PFSK-1 (cell line): ENCODE measurements around the gene KRT71.

Experiments used
- FOXP2 ChIP-seq: optimal IDR thresholded peaks from 2 replicates; pipeline ENCODE3; 2011; ENCODE audit warnings: borderline replicate concordance, control low read depth, inconsistent platforms; ENCODE audit not compliant: insufficient read depth; ENCODE audit errors: extremely low read length, extremely low read depth
- POLR2AphosphoS5 ChIP-seq: IDR thresholded peaks from 2 replicates; pipeline ENCODE4 v1.6.1; 2012; ENCODE audit warnings: low read depth, mild to moderate bottlenecking, control low read depth, low read length, moderate library complexity
- SIN3A ChIP-seq: IDR thresholded peaks from 2 replicates; pipeline ENCODE4 v1.6.1; 2012; ENCODE audit warnings: mild to moderate bottlenecking, low read length, moderate library complexity, borderline replicate concordance; ENCODE audit not compliant: insufficient read depth
- TAF1 ChIP-seq: IDR thresholded peaks from 2 replicates; pipeline ENCODE4 v1.6.1; 2012; ENCODE audit warnings: low read length, control low read depth, borderline replicate concordance; ENCODE audit not compliant: insufficient read depth
- TF ChIP-seq, protein P1 (sequence below), 2 experiments: IDR thresholded peaks; 2 replicates each; pipeline versions ENCODE4 v1.6.1 to v1.8.0; 2011 to 2012; ENCODE audit warnings: low read depth in 2 of 2, low read length in 2 of 2, control low read depth in 1 of 2, inconsistent platforms in 1 of 2, mild to moderate bottlenecking in 1 of 2, moderate library complexity in 1 of 2; ENCODE audit not compliant: insufficient read depth in 1 of 2

Gene KRT71

GRCh38 chr12:52517005-52517835 lies 35.7 kb downstream of the KRT71 start:
- TF ChIP-seq, protein P1, sequence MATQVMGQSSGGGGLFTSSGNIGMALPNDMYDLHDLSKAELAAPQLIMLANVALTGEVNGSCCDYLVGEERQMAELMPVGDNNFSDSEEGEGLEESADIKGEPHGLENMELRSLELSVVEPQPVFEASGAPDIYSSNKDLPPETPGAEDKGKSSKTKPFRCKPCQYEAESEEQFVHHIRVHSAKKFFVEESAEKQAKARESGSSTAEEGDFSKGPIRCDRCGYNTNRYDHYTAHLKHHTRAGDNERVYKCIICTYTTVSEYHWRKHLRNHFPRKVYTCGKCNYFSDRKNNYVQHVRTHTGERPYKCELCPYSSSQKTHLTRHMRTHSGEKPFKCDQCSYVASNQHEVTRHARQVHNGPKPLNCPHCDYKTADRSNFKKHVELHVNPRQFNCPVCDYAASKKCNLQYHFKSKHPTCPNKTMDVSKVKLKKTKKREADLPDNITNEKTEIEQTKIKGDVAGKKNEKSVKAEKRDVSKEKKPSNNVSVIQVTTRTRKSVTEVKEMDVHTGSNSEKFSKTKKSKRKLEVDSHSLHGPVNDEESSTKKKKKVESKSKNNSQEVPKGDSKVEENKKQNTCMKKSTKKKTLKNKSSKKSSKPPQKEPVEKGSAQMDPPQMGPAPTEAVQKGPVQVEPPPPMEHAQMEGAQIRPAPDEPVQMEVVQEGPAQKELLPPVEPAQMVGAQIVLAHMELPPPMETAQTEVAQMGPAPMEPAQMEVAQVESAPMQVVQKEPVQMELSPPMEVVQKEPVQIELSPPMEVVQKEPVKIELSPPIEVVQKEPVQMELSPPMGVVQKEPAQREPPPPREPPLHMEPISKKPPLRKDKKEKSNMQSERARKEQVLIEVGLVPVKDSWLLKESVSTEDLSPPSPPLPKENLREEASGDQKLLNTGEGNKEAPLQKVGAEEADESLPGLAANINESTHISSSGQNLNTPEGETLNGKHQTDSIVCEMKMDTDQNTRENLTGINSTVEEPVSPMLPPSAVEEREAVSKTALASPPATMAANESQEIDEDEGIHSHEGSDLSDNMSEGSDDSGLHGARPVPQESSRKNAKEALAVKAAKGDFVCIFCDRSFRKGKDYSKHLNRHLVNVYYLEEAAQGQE (IDR thresholded peaks at IDR 0.05; ENCODE audit: insufficient read depth in 1 of 2, low read depth in 2 of 2, low read length in 2 of 2): no peak
- TF ChIP-seq FOXP2 (no peak), TAF1 (no peak), SIN3A (no peak), POLR2AphosphoS5 (no peak)

GRCh38 chr12:52515927-52516831 lies 36.8 kb downstream of the KRT71 start:
- TF ChIP-seq TAF1 (no peak), FOXP2 (no peak), SIN3A (no peak), POLR2AphosphoS5 (no peak)
- TF ChIP-seq, protein P1 (IDR thresholded peaks at IDR 0.05; ENCODE audit: insufficient read depth in 1 of 2, low read depth in 2 of 2, low read length in 2 of 2): no peak

DNA sequence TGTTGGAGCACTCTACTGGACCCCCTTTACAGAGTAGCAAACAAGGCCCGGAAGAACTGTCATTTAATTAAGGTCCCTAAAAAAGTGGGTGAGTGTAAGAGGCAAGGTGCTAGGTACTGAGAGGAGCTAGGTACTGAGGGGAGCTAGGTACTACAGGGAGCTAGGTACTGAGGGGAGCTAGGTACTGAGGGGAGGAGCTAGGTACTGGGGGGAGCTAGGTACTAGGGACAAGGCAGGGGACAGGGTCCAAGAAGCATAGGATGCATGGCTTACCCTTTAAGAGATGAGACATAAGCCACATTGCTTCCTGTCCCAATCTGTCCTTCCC lies 37.7 kb downstream of the KRT71 start:
- no peak for TF ChIP-seq TAF1
- TF ChIP-seq SIN3A: no peak
- TF ChIP-seq FOXP2: no peak
- TF ChIP-seq, protein P1 (IDR thresholded peaks at IDR 0.05; ENCODE audit: insufficient read depth in 1 of 2, low read depth in 2 of 2, low read length in 2 of 2): no peak
- TF ChIP-seq POLR2AphosphoS5: no peak

DNA sequence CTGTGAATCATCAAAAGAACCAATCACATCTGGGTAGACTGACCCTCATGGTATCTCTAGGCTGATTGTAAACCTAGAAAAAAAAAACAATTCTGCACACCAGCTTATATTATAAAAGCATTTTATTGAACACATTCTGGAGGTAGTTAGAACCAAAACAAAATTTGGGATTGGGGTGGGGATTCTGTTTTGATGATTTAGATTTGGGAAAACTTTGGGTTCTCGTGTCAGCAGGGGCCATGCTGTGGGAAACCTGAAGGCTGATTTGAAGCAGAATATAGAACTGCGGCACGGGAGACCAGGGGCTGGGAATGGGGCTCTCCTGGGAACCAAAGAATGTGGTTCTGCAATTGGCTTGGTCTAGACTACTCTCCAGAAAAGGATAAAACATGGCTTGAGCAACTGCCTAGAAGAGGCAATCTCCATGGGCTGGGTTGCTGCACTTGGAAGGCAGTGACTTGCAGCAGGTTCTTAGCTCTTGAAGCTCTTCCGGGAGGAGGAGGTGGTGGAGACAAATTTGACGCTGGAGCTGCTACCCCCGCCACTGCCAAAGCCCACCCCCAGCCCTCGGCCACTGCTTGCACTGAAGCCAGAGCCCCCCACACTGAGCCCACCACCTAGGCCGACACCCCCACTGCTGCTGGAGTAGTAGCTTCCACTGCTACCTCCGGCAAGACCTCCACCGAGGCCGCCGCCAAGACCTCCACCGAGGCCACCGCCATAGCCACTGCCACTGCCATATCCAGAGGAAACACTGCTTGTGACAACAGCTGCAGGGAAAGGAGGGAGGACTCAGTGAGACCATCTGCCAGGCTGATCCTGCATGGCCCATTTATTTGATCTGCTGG lies 38.2 kb downstream of the KRT71 start:
- TF ChIP-seq, protein P1 (IDR thresholded peaks at IDR 0.05; ENCODE audit: insufficient read depth in 1 of 2, low read depth in 2 of 2, low read length in 2 of 2): no peak
- TF ChIP-seq TAF1: no peak
- no peak for TF ChIP-seq FOXP2
- TF ChIP-seq POLR2AphosphoS5: no peak
